Activated B cell treated with CpG ODN at 0.5 μM for 24 hours (primary cell): ENCODE results near the gene ARSB. TPM values are rescaled to one million over a fixed set of nuclear protein-coding genes. Genes with fewer than 3 reads are reported as not detected.

Source experiments
- ATAC-seq: fragments of 200-7000 bp; cut with Tn5 transposase; one replicate; pipeline ENCODE4 v1.10.0; 2021; ENCODE audit warnings: low read depth, mild to moderate bottlenecking, moderate library complexity
- CTCF ChIA-PET: fragments of 350-600 bp; sonication (Branson Sonifier 250); formaldehyde crosslinking; loops from one replicate; lab custom pipeline; 2021; ENCODE audit warnings: antibody characterized with exemption; lab: Charles Lee
- POLR2A ChIA-PET: fragments of 350-600 bp; sonication (Branson Sonifier 250); formaldehyde crosslinking; loops from one replicate; lab custom pipeline; 2021; ENCODE audit warnings: antibody characterized with exemption; lab: Charles Lee
- DNase-seq: peaks from one replicate; pipeline ENCODE4 v3.0.0; 2022
- H3K27ac Mint-ChIP-seq: one replicate; pipeline ENCODE4 v1.8.0; 2020; ENCODE audit warnings: mixed read lengths
- H3K27me3 Mint-ChIP-seq: one replicate; pipeline ENCODE4 v1.8.0; 2021; ENCODE audit warnings: mixed read lengths
- H3K36me3 Mint-ChIP-seq: one replicate; pipeline ENCODE4 v1.8.0; 2021; ENCODE audit warnings: low read depth, mixed read lengths
- H3K4me1 Mint-ChIP-seq: one replicate; pipeline ENCODE4 v1.8.0; 2021; ENCODE audit warnings: mixed read lengths
- H3K4me3 Mint-ChIP-seq: one replicate; pipeline ENCODE4 v1.8.0; 2020; ENCODE audit warnings: mild to moderate bottlenecking, mixed read lengths
- H3K9me3 Mint-ChIP-seq: one replicate; pipeline ENCODE4 v1.8.0; 2020; ENCODE audit warnings: mixed read lengths
- intact Hi-C: fragments of 100-400 bp; cut with micrococcal nuclease; formaldehyde crosslinking; loops from one replicate; pipeline ENCODE4 v1.15.1; 2024
- total RNA-seq: library from RNA; stranded (reverse); gene quantifications from 2 replicates; pipeline ENCODE4 v1.2.3, GENCODE V29; 2022
- TF ChIP-seq, protein P1 (sequence below): fragments of 200-600 bp; IDR thresholded peaks from one replicate; pipeline ENCODE4 v1.8.0; 2022; ENCODE audit warnings: antibody characterized with exemption, mild to moderate bottlenecking

Gene ARSB
- total RNA-seq, 1 donor from 2014 or later: 15.6 TPM

DNA sequence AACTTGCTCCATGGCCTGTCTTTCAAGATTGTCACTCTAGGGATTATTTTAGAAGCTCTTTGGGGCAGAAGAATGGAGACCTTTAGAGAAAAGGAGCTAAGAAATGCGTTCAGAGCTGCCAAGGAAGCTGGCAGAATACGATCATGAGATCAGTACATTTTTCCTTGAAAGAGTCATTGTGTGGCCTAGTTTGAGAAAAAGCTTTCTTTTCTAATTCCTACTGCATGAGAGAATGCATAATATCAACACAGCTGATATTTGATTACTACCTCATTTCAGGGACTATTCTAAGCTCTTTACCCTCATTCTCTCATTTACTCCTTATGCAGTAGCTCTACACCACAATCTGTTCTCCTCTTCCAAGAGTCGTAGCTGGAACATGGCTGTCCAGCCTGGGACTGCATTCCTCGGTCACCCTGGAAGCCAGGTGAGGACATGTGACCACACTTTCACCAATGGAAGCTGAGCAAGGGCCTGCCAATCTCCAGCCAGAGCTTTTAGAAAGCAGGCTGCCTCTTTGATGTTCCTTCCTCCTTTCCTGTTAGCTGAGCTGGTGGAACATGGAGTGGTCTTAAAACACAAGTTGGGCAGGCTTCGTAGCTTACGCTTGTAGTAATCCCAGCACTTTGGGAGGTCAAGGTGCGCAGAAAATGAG lies 237.3 kb downstream of the ARSB start:
- no peak for ATAC-seq
- no peak for DNase-seq
- no peak overlapping the region for H3K4me3 Mint-ChIP-seq
- ChIA-PET POLR2A (interaction anchor here (0.7 kb wide), 1 partner anchor 15 kb away, joined by 3 read pairs; no protein-coding TSS in a partner anchor), CTCF (no interaction called here)
- no peak overlapping the region for H3K27ac Mint-ChIP-seq
- no peaks in the 10 kb centered on the region for H3K36me3 Mint-ChIP-seq
- no peaks in the 10 kb centered on the region for H3K27me3 Mint-ChIP-seq
- H3K4me1 Mint-ChIP-seq: no peaks in the 10 kb centered on the region
- TF ChIP-seq, protein P1, sequence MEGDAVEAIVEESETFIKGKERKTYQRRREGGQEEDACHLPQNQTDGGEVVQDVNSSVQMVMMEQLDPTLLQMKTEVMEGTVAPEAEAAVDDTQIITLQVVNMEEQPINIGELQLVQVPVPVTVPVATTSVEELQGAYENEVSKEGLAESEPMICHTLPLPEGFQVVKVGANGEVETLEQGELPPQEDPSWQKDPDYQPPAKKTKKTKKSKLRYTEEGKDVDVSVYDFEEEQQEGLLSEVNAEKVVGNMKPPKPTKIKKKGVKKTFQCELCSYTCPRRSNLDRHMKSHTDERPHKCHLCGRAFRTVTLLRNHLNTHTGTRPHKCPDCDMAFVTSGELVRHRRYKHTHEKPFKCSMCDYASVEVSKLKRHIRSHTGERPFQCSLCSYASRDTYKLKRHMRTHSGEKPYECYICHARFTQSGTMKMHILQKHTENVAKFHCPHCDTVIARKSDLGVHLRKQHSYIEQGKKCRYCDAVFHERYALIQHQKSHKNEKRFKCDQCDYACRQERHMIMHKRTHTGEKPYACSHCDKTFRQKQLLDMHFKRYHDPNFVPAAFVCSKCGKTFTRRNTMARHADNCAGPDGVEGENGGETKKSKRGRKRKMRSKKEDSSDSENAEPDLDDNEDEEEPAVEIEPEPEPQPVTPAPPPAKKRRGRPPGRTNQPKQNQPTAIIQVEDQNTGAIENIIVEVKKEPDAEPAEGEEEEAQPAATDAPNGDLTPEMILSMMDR: no peak
- H3K9me3 Mint-ChIP-seq: no peaks in the 10 kb centered on the region
- intact Hi-C loops: no loop called here

DNA sequence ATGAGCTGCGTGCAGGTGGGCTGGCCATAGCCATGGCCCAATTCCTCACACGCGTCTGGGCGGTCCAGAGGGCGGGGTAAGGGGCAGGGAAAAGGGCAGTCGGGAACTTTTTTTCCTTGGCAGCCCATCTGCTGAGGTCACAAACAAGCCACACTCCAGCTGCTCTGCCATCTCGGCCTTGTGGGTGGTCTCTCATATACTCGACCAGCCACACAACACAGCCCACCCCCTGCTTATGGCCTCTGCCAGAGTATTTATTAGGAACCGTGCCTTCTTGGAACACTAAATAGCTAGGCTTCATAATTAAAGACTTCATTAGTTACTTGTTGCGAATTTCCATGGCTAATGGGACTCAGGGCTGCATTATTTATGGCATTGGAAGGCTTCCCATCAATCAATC lies 238.1 kb downstream of the ARSB start:
- H3K27me3 Mint-ChIP-seq: no peaks in the 10 kb centered on the region
- TF ChIP-seq, protein P1: no peak
- ChIA-PET POLR2A (interaction anchor here (0.7 kb wide), 1 partner anchor 170 kb away, joined by 3 read pairs; no protein-coding TSS in a partner anchor), CTCF (interaction anchor here (0.7 kb wide), 1 partner anchor 213 kb away, joined by 3 read pairs; no protein-coding TSS in a partner anchor)
- H3K4me1 Mint-ChIP-seq: no peaks in the 10 kb centered on the region
- H3K27ac Mint-ChIP-seq: no peak overlapping the region
- no peak for DNase-seq
- no peaks in the 10 kb centered on the region for H3K9me3 Mint-ChIP-seq
- no peaks in the 10 kb centered on the region for H3K36me3 Mint-ChIP-seq
- no peak for ATAC-seq
- no peak overlapping the region for H3K4me3 Mint-ChIP-seq
- intact Hi-C loops: no loop called here

DNA sequence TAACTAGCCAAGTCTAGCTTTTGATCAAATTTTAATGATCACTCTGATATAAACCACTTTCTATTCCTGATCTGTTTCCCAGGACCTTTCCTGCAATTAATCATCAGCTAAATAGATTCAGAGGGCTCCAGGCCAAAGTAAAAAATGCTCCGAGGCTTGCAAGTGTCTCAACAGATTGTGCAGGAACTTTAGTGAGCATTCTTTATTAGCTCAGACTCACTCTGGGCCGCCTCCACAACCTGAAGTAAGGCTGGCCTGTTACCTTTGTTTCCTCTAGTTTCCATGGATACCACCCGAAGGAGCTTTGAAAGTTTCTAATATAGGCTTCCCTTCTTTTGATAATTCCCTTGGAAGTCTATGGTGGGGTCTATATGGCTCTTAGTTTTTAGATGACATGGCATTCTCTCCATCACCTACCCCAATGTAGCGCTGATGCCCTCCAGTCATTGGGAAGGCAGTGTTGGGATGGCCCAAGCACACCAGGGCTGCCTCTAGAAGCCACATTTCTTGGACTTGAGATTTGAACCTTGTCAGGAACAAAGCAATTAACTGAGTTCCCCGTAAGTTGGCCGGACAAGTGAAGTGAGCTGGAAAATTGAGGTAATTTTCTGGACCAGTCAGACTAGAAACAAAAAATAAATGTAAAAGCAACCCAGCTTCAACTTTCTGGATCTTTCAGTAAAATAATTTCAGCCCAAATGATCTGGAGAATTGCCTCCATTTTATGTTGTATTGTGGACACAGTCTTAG lies 238.9 kb downstream of the ARSB start:
- CTCF ChIA-PET: interaction anchor here (0.7 kb wide), 1 partner anchor 214 kb away, joined by 3 read pairs; no protein-coding TSS in a partner anchor
- intact Hi-C loops: no loop called here
- H3K36me3 Mint-ChIP-seq: no peaks in the 10 kb centered on the region
- no peaks in the 10 kb centered on the region for H3K4me1 Mint-ChIP-seq
- DNase-seq: no peak
- no peaks in the 10 kb centered on the region for H3K9me3 Mint-ChIP-seq
- H3K27me3 Mint-ChIP-seq: no peaks in the 10 kb centered on the region
- ATAC-seq: no peak
- TF ChIP-seq, protein P1: no peak
- H3K27ac Mint-ChIP-seq: no peak overlapping the region
- POLR2A ChIA-PET: interaction anchor here (0.5 to 0.7 kb wide), 2 partner anchors 35 to 171 kb away, joined by 3 to 10 read pairs; no protein-coding TSS in a partner anchor
- H3K4me3 Mint-ChIP-seq: no peak overlapping the region

DNA sequence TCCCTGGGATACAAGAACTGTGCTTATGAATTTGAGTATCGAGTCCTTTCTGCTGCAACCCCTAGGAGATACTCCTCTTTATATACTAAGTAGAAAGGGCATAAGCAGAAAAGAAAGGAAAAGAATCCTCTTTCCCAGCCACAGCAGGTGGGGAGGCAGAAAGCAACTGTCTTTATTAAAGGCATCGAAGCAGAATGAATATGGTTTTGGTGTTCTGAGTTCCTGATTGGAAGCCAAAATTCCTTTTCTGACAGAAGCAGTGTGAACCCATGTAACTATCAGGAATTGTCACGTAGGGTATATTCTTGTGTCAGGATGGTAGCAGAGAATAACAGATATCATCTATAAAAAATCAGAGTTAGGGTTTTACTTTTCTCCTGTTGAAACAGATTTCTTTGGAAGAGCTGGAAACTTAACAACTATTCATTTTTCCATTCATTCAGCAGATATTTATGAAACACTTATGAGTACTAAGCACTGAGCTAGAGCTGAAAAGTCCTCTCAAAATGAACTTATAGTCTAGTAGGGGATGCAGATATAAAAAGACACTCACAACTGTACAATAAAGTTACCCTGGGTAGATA lies 240.1 kb downstream of the ARSB start:
- H3K4me1 Mint-ChIP-seq: no peaks in the 10 kb centered on the region
- no peaks in the 10 kb centered on the region for H3K9me3 Mint-ChIP-seq
- no peaks in the 10 kb centered on the region for H3K27me3 Mint-ChIP-seq
- ChIA-PET CTCF (no interaction called here), POLR2A (interaction anchor here (0.6 kb wide), 1 partner anchor 447 kb away, joined by 8 read pairs; no protein-coding TSS in a partner anchor)
- TF ChIP-seq, protein P1: no peak
- H3K27ac Mint-ChIP-seq: no peak overlapping the region
- DNase-seq (no peak), ATAC-seq (no peak)
- no peaks in the 10 kb centered on the region for H3K36me3 Mint-ChIP-seq
- intact Hi-C loops: no loop called here
- no peak overlapping the region for H3K4me3 Mint-ChIP-seq

DNA sequence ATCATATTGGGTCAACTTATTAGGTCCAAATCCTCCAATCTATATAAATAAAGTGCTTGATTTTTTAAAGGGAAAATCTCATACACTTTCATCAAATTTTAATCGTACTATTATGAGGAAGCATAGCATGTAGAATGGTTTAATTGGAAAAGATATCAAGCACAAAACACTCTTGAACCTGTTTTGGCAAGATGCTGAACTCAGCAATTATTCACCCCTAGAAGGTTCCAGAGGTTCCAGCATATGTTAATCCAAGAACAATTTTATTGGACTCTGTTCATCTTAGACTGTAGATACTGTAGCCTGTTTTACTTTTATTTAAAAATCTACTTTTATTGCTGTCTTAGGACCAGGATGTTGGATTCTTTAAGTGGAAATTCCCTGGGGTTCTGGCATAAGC lies 244.1 kb downstream of the ARSB start:
- H3K9me3 Mint-ChIP-seq: no peaks in the 10 kb centered on the region
- DNase-seq (no peak), ATAC-seq (no peak)
- ChIA-PET CTCF (no interaction called here), POLR2A (no interaction called here)
- TF ChIP-seq, protein P1: no peak
- no peak overlapping the region for H3K4me3 Mint-ChIP-seq
- no peak overlapping the region for H3K27ac Mint-ChIP-seq
- H3K27me3 Mint-ChIP-seq: no peaks in the 10 kb centered on the region
- peaks cover 5% of the 10 kb centered on the region for H3K4me1 Mint-ChIP-seq
- no peaks in the 10 kb centered on the region for H3K36me3 Mint-ChIP-seq
- intact Hi-C loops: no loop called here
